GM18519 (cell line): Measurements from ENCODE around the gene RGL4.

ENCODE experiments used
- ATAC-seq: cut with Tn5 transposase; IDR thresholded peaks from one replicate; pipeline ENCODE4 v1.9.1; 2021; ENCODE audit warnings: mild to moderate bottlenecking, moderate library complexity; ENCODE audit not compliant: unreplicated experiment, low FRiP score

Gene RGL4

DNA sequence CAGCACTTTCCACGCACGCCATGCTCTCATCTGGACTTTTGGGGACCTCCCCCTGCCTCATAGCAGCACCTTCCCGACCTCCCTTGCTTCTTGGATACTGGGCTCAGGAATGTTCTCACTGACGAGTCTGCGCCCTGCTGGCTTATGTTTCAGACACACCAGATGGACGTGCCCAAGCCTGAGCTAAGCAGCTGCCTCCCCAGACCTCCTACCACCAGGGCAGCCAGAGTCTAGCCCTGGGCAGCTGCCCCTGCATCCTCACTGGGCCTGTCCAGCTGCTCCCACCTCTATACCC is 13.2 kb upstream of the RGL4 start:
- ATAC-seq = no peak

DNA sequence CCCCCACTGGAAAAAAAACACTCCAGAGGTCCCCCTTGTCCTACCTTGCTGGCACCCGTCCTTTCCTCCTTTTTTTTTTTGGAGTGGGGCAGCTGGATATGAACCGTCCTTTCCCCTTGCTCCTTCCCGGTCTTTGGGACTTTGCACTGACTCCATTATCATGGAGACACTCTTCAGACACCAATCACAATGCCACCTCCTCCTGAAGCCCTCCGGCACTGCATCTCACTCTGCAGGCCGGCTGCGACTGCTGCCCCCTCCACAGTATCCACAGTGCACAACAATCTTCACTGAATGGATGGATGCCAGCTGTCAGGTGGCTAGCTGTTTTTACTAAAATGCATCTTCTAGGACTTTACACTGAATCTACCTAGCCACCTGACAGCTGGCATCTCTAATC is 12.7 kb upstream of the RGL4 start:
- no peak for ATAC-seq

DNA sequence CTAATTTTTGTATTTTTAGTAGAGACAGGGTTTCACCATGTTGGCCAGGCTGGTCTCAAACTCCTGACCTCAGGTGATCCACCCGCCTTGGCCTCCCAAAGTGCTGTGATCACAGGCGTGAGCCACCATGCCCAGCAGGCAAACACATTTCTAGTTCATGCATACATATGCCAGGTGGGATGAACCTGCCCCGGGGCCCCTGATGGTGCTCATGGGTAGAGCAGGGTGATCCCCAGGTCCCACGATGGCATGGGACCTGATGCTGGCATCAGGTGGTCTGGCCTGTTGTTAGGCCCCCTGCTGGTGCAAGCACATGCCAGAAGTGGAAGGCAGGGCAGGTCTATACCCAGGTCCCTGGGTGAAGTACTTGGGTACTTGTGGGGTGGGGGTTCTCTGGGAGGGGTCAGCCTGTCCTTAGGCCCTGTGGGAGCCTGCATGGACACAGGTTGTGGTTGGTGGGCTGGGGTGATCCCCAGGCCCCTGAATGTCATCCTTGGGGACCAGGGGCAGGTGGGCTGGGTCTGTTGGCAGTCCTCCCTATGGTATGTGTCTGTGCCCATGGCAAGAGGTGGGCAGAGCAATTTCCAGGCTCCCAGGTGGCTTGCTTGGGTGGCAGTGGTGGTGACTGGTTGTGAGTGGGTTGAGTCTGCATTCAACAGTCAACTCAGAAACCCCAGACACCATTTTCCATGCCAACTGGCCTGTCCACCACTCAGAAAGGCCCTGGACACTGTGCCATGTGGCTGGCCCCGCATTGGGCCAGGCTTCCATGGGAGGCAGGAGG is 9.6 kb upstream of the RGL4 start:
- no peak for ATAC-seq

DNA sequence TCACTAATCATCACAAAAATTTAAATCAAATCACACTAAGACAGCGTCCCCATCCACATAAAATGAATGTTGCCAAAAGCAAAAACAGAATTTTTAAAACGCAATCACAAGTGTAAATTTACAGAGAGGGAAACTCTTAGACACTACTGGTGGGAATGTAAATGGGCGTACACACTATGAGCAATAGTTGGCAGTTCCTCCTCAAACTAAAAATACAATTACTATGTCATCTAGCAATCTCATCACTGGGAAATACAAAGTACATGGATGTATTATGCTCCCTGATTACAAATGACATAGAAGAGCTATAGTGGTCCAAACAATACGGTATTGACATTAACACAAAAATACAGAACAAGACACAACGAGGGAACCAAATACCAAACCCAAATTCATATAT is 8.7 kb upstream of the RGL4 start:
- no peak for ATAC-seq

DNA sequence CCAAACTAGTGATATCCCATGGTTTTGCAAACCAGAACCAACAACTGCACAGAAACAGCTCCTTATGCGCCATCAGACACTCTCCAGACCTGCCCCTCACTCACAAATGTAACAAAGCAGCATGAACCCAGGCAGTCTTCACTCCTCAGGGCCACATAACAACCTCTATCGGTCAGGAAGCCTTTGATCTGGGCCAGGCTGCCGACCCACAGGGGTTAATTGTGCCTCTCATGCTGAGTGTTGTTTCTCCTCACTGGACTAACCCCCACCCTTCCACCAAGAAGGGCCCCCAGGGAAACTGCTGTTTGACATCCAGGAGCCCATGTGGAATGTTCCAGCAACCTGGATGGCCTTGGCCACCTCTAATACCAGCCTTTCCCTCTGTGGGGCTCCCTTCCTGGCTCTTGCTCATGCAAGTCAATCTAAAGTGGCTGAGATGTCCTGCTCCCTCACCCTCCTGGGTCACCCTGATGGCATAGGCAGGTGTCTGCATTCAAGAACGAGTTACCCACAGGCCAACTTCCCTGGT is 7.9 kb upstream of the RGL4 start:
- no peak for ATAC-seq

DNA sequence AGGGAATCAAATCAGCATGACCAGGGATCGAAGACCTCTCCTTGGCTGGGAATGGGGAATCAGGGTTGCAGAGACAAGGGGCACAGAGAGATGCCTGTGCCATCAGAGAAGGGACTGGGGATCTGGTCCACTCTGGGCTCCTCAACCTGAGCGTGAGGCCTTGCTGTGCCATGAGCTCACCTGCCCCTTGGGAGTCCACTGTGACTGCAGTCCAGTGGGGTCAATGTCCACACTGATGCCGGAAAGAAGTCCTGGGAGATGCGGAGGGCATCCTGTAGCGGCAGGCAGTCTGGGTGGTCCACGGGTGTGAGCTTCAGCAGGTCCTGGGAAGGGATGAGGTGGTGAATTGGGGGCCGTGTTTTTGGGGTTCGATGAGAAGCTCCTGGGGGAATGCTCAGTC is 7.3 kb upstream of the RGL4 start:
- no peak for ATAC-seq

DNA sequence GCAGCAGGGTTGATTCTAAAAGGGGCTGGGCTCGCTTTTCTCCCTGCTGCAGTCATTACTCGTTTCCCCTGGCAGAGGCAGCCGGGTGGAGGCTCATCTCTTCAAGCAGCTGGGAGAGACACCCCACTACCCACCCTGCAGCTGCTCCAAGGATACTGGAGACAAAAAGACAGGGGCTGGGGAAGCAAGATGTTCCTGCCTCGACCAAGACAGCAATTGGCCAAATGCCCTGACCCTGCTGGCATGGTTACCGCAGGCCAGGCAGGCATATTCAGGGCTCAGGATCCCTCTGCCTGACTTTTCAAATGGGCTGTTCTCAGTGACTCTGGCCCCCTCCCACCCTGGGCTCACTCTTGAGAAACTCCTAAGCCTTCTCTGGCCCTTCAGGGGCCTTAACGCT is 6.8 kb upstream of the RGL4 start:
- no peak for ATAC-seq

DNA sequence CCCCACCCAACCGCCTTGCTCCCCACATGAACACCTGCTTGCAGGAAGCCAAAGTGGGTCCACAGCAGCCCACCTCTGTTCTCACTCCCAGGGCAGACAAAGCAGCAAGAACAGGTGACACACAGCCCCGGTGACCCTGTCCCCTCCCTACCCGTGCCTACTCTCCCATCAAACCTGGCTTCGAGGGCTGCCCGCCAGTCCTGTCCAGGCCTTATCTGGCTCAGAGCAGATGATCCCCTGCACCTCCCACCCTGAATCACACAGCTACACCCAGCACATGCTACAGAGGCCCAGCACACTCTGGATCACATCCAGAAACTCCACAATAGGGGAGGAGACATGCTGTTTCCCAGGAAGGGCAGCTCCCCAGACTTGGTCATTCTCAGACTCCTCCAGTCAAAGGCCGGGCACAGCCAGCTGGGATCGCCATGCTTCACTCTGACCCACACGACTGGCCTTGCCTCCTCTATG is 6.2 kb upstream of the RGL4 start:
- no peak for ATAC-seq

DNA sequence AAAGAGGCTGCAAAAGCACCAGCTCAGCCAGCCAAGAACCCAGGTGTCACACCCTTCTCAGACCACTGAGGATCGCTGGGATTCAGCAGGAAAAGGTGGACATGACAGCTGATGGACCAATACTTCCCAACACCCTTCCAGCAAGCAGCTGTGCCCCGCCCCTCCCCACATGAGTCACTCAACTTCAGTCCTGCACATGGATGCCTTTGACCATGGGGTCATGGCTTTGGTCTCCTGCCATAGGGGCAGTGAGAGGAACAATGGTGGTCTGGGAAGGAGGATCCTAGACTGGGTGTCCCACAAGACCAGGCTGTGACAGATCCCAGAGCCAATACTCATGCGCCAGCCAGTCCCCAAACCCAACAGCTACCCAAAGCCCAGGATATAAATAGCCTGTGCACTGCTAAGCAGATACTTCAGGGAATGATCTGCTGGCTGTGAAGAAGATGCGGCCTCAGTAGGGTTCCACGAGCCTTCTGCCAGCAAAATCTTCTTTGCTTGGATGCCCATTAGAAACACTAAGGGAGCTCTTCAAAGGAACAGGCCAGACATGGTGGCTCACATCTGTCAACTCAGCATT is 5.5 kb upstream of the RGL4 start:
- ATAC-seq = no peak

DNA sequence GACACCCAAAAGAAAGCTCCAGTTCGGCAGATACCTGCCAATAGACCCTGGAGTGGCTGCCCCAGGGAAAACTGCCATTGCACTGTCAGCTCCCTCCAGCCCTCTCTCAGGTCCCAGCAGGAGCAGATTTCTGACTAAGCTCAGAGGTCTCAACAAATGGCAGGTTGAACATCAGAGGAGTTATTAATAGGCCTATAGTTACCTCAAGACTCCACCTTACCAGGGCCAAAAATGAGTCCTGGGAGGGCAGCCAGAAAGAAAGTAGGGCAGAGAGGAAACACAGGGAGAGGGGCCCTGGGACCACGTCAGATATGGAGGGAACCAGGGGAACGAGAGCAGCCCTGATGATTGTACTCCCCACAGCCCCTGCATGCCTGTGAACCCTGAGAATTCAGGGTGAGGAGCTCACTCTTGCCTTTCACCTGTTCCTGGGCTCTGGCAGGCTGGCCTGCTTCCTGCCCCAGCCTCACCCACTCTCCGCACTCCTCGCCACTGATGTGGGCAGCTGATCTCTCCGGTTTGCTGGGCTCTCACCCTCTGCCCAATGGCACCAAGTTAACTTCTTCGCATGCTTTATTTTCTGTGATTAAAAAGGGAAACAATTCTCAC is 4.3 kb upstream of the RGL4 start:
- ATAC-seq = no peak

DNA sequence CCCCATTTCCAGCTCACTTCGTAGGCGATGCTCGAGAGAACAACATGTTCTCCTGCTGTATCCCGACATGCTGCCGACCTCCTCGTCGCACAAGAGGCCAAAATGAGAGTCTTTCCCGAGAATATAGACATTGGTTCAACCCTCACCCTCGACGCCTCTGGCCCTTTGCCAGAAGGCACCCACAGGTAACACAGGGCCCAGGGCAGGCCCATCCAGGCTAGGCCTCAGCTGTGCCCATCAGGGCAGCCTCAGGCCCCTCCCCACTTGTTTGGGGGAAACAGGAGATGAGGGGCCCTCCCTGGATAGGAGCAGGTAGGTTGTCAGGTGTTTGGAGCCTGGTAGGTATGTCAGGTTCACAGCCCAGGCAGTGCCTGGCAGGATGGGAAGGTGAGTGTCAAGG is 2.7 kb upstream of the RGL4 start:
- ATAC-seq = no peak

DNA sequence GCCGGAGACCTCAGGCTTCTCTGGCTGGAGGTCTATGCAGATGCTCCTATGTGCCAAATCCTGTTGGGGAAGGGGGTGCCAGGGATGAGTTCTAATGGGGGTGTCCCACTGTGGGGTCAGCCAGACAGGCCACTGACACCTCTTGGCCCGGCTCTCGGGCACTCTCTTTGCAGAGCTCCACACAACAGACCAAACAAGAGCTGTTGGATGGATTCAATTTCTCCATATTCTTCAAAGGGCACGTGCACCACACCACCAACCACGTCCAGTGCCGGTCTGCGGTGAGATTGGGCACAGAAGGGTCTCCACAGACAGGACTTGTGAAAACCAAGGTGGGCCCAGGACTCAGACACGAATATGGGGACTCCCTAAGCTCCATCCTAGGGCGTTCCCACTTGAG is 2.2 kb upstream of the RGL4 start:
- ATAC-seq = no peak

DNA sequence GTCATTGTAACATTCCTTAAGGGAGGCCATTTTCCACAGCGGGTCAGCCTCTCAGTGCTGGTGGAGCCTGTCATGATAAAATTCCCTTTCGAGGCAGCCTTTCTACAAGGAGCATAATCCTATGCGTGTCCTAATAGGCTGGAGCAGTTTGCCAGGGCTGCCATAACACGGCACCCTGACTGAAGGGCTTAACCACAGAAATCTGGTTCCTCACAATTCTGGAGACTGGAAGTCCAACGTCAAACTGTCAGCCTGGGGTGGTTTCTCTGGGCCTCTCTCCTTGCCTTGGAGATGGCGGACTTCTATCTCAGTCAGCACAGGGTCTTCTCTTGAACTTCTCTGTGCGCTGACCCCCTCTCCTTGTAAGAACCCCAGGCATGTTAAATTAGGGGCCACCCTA is 1.4 kb upstream of the RGL4 start:
- ATAC-seq = no peak

DNA sequence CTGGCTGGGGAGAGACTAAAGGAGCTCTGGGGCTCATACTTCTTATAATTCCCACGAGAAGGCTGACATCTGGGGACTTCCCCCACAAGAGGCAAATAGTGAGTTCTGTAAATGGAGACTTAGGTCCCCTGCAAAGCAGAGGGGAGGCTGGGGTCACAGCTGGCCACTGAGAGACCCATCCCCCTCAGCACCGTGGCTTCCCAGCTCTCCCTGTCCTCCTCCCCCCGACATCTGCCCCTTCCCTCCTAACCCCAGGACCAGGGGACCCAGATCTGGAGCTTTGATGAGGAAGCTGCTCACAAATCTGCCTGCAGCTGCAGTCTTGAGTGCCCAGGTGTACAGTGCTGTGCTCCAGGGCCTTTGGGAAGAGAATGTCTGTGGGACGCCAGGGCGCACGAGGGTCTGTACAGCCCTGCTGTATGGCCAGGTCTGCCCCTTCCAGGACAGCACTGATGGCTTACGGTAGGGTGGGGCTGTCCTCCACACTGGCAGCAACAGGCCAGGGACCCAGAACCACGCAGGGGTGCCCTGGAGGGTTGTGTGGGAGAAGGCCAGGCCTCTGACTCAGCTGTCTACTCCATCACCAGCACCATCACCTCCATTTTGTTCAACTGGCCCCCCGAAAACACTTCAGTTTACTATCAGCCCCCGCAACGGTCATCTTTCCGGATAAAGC is 1.1 kb downstream of the RGL4 start:
- no peak for ATAC-seq

DNA sequence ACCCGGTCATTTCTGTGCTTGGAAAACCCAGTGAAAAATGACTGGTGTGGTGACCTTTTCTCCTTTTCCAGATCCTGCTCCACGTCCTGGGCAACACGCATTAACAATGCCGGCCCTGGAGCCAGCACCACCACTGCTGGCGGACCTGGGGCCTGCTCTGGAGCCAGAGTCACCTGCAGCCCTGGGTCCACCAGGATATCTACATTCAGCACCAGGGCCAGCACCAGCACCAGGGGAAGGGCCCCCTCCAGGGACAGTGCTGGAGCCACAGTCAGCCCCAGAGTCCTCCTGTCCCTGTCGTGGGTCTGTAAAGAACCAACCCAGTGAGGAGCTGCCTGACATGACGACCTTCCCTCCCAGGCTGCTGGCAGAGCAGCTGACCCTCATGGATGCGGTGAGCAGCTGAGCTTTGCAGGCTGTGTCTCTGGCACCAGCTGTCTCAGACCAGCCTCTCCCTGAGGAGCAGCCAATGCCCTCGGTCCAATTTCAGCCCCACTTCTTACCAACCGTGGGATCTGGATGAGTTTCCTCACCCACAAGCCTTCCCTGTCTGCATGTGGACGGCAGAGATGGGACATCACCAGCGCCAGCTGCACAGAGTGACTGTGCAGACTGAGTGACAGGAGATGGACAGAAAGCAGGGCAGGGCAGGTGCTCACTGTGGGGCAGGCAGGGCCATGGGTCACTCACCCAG is 1.9 kb downstream of the RGL4 start:
- ATAC-seq = no peak

DNA sequence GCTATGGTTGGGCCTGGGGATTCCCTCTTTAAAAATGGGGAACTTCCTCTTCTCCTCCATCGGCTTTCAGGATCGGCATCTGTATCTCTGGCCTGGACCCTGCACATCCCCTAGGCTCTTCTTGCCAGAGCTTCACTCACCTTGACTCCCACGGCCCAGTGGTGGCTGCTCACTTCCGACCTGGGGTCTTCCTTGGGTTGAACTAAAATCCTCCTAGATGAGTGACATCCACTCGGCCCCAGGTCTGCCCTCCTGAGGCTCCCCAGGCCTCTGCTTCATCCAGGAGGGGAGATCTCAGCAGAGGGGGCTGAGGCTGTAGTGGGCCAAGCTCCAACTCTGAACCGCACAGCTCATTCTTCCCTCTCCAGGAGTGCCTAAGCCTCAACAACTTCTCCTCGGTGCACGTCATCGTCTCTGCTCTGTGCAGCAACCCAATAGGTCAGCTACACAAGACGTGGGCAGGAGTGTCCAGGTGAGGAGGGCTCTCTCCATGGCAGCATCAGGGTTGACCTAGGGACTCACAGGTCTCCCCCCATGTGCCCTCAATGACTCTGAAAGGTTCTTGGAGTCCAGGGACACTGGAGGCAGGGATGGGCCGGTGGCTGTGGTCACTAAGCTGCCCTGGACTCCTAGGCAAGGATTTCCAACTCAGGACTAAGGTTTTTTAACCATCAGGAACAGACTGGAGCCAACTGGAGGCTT is 3.3 kb downstream of the RGL4 start:
- ATAC-seq = no peak

DNA sequence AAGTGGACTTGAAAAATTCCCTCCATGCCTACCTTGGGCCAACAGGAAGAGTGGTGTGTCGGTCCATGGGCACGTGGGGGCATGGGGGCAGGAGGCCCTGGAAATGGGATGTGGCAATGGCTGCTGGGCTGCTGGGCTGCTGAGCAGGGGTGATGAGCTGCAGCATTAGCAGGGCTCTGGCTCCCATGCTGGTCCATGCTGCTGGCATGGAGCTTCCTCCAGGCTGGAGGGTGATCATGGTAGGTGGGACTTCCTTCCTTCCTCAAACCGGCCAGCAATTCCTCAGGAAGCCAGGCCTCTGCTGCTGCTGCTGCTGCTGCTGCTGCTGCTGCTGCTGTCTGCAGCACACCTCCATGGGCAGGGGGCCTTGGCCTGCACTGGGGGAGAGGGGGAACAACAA is 4.3 kb downstream of the RGL4 start:
- no peak for ATAC-seq

DNA sequence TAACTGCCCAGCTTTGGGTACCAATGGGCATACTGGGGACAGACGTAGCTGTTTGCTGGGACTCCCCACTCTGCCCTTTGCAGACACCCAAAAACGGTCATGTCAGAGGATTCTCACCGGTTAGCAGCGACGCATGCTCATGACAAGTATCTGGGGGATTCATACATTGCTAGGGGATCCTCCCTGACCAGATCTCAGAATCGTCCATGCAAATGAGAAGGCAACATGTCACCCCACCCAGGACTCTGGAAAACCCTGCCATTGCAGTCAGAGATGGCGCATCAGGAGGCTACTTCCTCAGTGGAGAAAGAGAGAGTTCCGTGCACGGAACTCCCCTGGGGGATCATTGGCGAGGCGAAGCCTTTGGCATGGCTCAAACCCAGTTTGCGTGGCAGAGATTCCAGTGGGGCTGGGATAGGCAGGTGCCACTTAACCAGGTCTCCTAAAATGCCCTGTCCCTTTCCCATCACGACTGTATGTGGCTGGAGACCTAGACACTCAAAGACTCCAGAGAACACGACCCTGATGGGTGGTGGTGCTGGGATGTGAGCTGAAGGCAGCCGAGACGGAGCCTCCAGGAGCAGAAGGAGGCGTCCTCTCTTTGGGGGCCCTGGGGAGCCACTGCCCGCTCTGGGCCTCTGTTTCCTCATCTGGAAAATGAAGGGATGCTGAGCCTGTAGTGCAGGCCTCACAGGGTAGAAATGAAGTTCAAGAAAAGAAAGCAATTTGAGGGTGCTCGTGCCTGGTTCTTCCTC is 4.9 kb downstream of the RGL4 start:
- ATAC-seq = no peak

DNA sequence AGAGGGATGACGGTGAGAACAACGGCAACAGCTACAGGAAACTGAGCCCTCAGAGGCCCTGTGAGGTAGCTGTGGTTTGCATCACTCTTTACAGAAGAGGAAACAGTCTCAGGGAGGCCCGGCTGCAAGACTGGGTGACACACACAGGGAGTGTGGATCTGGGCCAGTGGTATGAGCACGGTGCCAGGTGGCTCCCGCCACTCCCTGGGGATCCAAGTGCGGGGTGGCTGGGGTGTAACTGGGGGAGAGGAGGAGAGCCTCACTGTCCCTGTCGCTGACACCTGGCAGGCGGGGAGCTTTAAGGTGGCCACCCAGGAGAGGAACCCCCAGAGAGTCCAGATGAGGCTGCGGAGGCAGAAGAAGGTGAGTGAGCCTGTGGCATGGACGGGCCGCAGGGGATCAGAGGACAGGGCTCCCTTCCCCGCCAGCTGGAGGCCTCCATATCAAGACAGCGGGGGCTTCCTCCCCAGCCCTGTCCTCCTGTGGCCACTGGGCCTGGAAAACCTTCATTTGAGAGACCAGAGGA is 5.6 kb downstream of the RGL4 start:
- peak; percentile 49 for ATAC-seq
